ENCODE results near the gene HSPA8. TPM values are rescaled to one million over a fixed set of nuclear protein-coding genes. Genes with fewer than 3 reads are reported as not detected.

Gene HSPA8
- total and polyA plus RNA-seq, 10 of the 15 experiments (the other 5 are each of a cell fraction or from before 2014, with no cell fraction given) = 1,190 to 3,205 (median 2,045) TPM

- in situ Hi-C loops (cut with MboI) (no loop called here), intact Hi-C loops (cut with micrococcal nuclease; ENCODE audit: unreplicated experiment) (no loop called here)
- FAIRE-seq (no peak), DNase-seq (ENCODE audit: low read depth, low spot score) (no peak), ATAC-seq (0 out of 3 replicates have a peak, but pooled peaks have one; percentile 16)
- POLR2A ChIA-PET = no interaction called here
- Histone ChIP-seq H4K20me1 (ENCODE audit: control insufficient read depth, insufficient read depth) (no peaks in the 10 kb centered on the region), H3K79me2 (ENCODE audit: control insufficient read depth, insufficient read depth, low read length) (no peaks in the 10 kb centered on the region), H2AFZ (ENCODE audit: control insufficient read depth, low read depth, low read length) (no peak overlapping the region), H3K27ac (ENCODE audit: control insufficient read depth, insufficient read depth) (no peak overlapping the region), H3K4me2 (ENCODE audit: control insufficient read depth, insufficient read depth) (no peak overlapping the region), H3K9ac (ENCODE audit: control insufficient read depth, insufficient read depth, low read length) (no peak overlapping the region), H3K9me3 (replicated peaks; ENCODE audit: control insufficient read depth, insufficient read depth, low read length) (no peaks in the 10 kb centered on the region), H3K36me3 (ENCODE audit: control insufficient read depth in 2 of 2, insufficient read depth in 2 of 2, low read length in 1 of 2) (no peaks in the 10 kb centered on the region), H3K4me1 (ENCODE audit: control insufficient read depth, insufficient read depth, low read length) (no peaks in the 10 kb centered on the region), H3K4me3 (no peak overlapping the region), H3K27me3 (replicated peaks in 1 of 2; ENCODE audit: control insufficient read depth in 2 of 2, insufficient read depth in 2 of 2, low read length in 1 of 2) (no peaks in the 10 kb centered on the region)
- 65% methylated on average over 5 of the region's 5 CpGs for WGBS (ENCODE audit: insufficient coverage, insufficient replicate concordance, low lambda C conversion rate, missing lambda C conversion rate)
- SMC1A ChIA-PET (ENCODE audit: uncharacterized antibody, unreplicated experiment) = interaction anchor here (0.8 to 2.8 kb wide), 9 partner anchors 8 to 362 kb away, joined by 3 to 12 read pairs (median 4); no protein-coding TSS in a partner anchor
- BruUV-seq (replicated peaks) = no TSS peak
- RAD21 ChIA-PET (ENCODE audit: unreplicated experiment) = interaction anchor here (0.7 kb wide), 1 partner anchor 10 kb away, joined by 3 read pairs; no protein-coding TSS in a partner anchor
- TF ChIP-seq, protein P1, sequence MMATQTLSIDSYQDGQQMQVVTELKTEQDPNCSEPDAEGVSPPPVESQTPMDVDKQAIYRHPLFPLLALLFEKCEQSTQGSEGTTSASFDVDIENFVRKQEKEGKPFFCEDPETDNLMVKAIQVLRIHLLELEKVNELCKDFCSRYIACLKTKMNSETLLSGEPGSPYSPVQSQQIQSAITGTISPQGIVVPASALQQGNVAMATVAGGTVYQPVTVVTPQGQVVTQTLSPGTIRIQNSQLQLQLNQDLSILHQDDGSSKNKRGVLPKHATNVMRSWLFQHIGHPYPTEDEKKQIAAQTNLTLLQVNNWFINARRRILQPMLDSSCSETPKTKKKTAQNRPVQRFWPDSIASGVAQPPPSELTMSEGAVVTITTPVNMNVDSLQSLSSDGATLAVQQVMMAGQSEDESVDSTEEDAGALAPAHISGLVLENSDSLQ (IDR thresholded peaks at IDR 0.05) = no peak
- TF ChIP-seq, protein P2, sequence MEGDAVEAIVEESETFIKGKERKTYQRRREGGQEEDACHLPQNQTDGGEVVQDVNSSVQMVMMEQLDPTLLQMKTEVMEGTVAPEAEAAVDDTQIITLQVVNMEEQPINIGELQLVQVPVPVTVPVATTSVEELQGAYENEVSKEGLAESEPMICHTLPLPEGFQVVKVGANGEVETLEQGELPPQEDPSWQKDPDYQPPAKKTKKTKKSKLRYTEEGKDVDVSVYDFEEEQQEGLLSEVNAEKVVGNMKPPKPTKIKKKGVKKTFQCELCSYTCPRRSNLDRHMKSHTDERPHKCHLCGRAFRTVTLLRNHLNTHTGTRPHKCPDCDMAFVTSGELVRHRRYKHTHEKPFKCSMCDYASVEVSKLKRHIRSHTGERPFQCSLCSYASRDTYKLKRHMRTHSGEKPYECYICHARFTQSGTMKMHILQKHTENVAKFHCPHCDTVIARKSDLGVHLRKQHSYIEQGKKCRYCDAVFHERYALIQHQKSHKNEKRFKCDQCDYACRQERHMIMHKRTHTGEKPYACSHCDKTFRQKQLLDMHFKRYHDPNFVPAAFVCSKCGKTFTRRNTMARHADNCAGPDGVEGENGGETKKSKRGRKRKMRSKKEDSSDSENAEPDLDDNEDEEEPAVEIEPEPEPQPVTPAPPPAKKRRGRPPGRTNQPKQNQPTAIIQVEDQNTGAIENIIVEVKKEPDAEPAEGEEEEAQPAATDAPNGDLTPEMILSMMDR (IDR thresholded peaks at IDR 0.05 in 2 of 3, conservative IDR thresholded peaks at IDR 0.05 in 1 of 3; ENCODE audit: control insufficient read depth in 2 of 3, extremely low read depth in 1 of 3, insufficient read depth in 1 of 3, low read depth in 3 of 3, low read length in 3 of 3) = no peak
- no peak for TF ChIP-seq ETV6 (conservative IDR thresholded peaks at IDR 0.05 in 1 of 2, IDR thresholded peaks at IDR 0.05 in 1 of 2; ENCODE audit: borderline replicate concordance in 1 of 2, low read depth in 1 of 2)
- CTCF ChIA-PET = interaction anchor here (0.7 to 4.7 kb wide), 9 partner anchors 8 to 544 kb away, joined by 3 to 54 read pairs (median 6); no protein-coding TSS in a partner anchor
Observed at GRCh38 chr11:123046473-123047259, 15.3 kb downstream of the HSPA8 start.

All from GM12878 (cell line).